GM19467 (cell line): ENCODE results near the gene HMCES.
A peak's percentile ranks its signal among the peaks of the same experiment; 100 is the strongest.
"Not testable (repeated sequence)": the region's sequence is repeated elsewhere in the genome, so short reads cannot be mapped to it uniquely, and the experiment has no call there.

ENCODE experiments used
- ATAC-seq: cut with Tn5 transposase; IDR thresholded peaks from one replicate; pipeline ENCODE4 v1.9.1; 2021; ENCODE audit warnings: mild to moderate bottlenecking, moderate library complexity; ENCODE audit not compliant: unreplicated experiment

Gene HMCES

DNA sequence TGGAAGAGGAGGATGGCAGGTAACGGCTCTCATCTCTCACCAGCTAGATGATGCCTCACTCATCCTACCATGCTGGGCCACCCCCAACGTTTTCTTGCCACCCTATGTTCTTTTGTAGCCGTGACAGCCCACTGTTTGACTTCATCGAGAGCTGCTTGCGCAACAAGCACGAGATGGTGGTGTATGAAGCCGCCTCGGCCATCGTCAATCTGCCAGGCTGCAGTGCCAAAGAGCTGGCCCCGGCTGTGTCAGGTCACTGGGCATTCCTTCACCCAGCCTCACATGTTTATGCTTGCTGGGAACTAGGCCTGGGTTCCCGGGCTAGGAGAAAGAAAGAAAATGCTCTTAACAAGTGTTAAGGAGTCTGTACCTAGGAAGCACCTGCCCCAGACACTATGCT, 21.1 kb upstream of the HMCES start:
- ATAC-seq = no peak

DNA sequence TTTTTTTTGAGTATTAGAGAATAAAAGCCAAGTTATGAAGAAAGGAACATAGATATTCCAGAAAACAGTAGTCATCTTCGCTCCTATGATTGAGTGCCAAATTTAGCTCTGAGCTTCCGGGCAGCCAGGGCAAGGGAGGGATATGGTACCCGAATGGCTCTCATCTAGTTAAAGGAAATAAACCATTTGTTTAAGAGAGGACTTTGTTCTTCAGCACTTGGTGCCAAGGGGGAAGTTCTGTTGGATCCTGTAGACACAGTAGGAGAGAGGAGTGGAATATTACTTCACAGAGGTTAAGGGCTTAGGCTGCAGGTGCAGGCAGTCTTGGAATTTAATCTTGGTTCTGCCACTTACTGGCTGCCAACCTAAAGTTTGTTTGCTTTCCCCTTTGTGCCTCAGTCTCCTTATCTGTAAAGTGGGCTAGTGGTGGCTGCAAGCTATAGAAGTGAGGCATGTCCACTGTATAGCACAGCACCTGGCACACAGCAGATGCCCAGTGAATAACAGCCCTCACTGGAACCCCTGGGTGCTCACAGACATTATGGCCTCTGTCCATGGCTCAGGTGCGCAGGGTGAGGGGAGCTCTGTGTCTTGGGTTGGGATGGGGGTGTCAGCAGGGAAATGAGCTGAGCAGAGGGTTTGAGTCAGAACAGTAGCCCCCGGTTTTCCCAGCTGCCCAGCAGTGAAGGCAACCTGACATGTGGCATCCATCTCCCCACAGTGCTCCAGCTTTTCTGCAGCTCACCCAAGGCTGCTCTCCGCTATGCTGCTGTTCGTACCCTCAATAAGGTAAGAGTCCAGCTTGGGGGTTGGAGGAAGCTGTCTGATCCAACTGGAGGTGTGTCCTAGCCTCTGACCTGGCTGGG, 18.8 kb upstream of the HMCES start:
- ATAC-seq = no peak

DNA sequence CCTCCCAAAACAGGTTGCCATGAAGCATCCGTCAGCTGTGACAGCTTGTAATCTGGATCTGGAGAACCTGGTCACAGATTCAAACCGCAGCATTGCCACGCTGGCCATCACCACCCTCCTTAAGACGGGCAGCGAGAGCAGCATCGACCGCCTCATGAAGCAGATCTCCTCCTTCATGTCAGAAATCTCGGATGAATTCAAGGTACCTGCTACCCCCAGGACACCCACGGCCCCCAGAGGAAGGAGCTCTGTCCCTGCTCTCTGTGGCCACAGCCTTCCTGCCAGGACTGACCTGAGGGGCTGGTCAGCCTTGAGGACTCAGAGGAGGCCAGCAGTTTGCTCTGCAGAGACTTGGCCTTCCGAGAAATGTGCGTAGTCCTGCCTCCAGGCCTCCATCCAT, 18.1 kb upstream of the HMCES start:
- no peak for ATAC-seq

DNA sequence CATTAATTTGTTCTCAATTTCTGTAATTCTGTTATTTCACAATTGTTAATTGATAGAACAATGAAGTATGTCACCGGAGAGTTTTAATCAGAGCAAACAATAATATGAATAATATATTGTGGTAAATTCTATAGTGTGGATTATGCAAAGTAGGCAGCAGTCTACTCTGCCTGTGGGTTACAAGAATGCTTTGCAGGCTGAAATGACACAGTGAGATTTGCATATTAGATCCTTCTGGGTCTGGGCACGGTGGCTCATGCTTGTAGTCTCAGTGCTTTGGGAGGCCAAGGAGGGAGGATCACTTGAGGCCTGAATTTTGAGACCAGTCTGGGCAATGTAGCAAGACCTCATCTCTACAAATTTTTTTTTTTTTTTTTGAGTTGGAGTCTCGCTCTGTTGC, 16.8 kb upstream of the HMCES start:
- ATAC-seq = no peak

DNA sequence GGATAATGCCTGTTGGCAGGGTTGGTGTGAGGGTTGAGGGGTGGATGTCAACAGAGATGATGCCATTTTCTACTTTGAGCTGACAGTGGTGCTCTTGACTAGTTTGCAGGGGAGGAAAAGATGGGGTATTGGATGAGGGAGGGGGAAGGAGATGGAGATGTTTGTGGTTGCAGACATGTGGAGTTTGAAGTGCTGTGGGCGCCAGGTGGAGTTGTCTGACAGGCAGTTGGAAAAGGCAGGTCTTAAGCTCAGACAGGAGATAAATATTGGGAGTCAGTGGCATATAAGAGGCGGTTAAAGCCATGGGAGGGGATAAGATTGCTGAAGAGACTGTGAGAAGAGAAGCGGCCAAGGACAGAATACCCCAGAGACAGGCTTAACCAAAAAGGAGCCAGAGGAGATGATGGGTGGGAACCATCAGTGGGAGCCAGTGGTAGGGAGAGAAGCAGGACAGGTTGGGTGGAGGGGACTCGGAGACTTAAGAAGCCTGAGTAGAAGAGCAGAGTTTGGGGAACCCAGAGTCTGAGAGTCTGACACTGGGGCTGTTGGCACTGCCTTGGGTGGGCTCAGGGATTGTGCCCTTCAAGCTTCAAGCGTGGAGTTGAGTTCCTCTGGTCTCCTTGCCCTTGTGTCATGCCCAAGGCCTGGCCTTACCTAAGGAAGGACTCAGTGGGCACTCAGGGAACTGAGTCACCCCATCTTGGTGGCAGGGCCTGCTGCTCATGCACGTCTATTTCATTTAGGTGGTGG, 15.3 kb upstream of the HMCES start:
- no peak for ATAC-seq

DNA sequence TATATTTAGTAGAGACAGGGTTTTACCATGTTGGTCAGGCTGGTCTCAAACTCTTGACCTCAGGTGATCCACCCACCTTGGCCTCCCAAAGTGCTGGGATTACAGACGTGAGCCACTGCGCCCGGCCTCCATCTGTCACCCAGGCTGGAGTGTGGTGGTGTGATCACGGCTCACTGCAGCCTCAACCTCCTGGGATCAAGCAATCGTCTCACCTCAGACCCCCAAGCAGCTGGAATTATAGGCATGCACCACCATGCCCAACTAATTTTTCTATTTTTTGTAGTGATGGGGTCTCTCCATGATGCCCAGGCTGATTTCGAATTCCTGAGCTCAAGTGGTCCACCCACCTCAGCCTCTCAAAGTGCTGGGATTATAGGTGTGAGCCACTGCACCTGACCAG, 13.7 kb upstream of the HMCES start:
- ATAC-seq = not testable (repeated sequence)

DNA sequence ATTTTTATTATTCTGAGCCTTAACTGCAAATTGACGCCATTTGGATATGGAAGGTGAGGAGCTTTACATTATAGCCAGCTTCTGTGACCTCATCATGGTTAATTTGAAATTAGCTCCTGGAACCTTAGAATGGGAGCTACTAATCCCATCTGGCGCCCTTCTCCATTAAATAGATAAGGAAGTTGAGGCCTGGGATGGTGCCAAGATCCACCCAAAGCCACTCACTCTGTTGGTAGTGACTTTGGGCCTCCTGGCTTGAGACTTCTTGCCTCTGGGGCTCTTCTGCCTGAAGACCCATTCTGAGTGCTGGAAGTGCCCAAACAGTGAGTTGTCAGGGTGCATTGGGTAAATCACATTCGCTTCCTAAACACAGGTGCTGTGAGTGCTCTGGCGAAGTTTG, 12.0 kb upstream of the HMCES start:
- no peak for ATAC-seq

DNA sequence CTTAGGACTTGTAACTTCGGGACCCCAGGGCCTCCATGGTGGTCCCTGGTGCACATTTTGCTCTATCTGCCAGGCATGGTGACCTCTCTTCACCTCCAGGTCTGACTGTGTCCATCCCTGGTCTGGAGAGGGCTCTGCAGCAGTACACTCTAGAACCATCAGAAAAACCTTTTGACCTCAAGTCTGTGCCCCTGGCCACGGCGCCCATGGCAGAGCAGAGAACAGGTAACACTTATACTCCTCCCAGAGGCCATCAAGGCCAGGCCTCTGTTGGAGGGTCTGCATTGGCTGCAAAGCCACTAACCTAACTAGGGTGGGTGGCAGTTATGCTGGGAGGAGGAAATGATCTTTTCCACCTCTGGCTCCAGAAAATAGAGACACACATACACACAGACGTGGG, 10.3 kb upstream of the HMCES start:
- no peak for ATAC-seq

DNA sequence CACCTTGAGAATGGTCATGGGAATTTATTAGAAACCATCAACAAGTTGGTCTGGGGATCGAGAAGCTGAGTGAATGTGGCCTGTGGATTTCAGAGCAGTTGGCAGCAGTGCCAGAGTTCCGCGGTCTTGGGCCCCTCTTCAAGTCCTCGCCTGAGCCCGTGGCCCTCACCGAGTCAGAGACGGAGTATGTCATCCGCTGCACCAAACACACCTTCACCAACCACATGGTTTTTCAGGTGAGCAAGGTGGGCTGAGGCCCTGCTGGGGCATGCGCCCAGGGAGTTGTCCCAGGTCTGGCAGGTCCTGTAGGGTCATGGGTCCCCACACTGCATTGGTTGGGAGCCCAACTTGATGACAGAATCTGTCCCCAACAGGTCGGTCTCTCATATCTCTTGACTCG, 7.0 kb upstream of the HMCES start:
- ATAC-seq = no peak

DNA sequence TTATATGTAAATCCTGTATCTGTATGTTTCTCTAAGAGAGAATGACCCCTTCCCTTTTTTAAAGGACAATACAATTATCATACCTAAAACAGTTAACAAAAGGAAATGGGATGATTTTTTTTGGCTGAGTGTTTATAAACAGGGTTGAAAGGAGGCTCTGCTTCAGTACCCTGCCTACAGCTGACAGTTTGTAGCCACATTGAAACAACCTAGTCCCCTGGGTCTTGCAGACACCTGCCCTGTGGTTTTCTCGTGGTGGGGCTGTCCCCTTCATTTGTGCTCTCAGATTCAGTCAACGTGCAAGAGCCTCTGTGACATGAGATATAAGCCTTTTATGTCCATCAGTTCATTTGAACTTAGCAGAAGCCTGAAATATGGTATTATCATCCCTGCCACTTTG, 2.3 kb upstream of the HMCES start:
- ATAC-seq = peak; percentile 84

DNA sequence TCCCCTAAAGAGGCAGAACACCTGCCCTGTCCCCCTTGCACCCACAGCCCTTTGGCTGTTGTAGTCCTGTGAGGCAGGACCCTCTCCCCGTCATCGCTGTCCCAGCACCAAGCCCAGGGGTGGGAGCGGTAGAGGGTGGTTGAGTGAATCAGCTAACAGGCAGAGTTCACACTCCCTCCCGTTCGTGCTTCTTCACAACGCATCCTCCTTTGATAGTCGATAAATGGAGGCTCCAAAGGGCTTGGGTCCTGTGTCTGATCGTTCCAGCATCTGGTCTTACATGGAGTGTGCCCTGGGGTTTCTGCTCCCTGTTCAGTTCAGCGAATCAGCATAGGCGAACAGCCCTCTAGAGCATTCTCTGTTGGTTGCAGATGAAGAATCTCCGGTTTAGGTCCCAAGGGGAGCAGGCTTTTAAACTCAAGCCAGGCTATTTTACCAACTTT, 820 bp upstream of the HMCES start:
- ATAC-seq = no peak

DNA sequence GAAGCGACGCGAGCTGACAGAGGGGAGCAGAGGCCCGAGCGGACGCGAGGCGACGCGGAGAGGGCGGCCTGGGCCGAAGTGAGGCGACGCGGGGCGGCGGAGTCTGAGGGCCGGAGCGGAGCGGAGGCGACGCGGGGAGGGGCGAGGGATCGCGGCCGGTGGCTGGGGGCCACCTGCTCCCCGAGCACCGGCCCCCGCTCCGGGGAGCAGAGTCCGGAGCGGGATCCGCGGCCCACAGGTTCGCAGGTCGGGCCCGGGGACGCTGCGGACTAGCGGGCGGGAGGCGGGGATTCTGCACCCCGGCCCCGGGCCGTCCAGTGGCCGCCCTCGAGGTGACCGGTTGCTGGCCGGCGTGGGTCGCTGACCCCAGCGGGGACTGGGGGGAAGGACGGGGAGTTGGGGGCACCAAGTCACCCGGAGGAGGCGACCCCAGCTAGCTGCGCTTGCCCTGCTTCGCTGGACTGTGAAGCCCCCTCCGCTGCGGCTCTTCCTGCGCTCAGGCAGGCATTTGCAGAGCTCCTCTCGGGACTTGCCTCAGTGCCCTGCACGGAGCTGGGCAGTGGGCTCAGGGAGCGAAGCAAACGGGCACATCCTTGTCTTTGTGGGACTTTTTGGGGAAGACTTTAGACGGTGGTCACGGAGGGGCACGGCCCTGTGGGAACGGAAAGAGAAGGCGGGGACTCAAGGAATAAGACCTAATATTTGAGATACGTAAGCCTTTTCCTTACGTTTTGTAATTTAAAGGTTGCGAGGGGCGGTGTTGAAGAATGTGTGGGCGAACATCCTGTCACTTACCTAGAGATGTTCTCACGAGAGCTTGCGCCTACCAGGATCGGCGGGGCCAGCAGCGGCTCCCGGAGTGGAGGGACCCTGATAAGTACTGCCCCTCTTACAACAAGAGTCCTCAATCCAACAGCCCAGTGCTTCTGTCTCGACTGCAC, 566 bp downstream of the HMCES start:
- ATAC-seq = no peak

DNA sequence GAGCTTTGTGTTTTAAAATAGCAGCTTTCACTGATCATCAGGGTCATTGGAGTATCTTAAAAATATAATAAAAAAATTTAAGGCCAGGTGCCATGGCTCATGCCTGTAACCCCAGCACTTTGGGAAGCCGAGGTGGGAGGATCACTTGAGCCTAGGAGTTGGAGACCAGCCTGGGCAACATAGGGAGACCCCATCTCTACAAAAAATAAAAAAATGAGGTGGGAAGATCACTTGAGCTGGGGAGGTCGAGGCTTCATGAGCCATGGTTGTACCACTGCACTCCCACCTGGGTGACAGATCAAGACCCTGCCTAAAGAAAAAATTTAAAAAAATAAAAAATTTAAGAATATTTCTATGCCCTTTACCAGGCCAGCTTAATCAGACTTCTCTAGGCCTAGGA, 1.5 kb downstream of the HMCES start:
- no peak for ATAC-seq

DNA sequence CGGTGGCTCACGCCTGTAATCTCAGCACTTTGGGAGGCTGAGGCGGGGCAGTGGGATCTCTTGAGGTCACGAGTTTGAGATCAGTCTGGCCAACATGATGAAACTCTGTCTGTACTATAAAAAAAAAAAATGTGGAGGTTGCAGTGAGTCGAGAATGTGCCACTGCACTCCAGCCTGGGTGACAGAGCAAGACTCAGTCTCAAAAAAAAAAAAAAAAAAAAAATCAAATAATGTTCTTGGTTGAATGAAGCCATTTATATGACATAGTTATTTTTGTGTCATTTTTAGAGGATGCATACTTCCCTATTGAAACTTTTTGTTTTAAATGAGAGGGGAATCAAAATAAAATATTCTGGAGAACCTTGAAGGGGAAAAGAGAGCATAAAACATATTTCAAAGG, 3.1 kb downstream of the HMCES start:
- no peak for ATAC-seq

DNA sequence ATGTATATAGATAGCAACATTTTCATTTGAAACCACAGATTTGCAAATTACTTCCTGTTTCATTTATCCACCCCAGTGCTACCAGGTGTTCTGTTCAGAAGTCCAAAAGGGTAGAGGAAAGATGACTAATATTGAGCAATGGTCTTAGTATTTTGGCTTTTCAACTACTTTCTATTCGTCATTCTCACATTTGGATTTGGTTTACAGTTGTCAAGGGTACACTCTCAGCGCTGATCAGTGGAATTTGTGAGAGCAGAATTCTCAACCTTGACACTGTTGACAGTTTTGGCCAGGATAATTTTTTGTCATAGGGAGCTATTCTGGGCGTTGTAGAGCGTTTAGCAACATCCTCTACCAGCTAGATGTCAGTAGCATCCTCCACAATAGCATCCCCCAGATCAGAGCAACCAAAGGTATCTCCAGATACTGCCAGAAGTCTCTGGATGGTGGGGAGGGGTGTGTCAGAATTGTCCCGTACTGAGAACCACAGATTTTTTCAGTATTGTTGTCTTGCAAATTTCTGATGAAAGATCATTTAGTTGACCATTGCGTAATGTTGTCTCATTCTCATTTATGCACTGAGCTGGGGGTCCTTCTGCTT, 4.2 kb downstream of the HMCES start:
- peak; percentile 70 for ATAC-seq

DNA sequence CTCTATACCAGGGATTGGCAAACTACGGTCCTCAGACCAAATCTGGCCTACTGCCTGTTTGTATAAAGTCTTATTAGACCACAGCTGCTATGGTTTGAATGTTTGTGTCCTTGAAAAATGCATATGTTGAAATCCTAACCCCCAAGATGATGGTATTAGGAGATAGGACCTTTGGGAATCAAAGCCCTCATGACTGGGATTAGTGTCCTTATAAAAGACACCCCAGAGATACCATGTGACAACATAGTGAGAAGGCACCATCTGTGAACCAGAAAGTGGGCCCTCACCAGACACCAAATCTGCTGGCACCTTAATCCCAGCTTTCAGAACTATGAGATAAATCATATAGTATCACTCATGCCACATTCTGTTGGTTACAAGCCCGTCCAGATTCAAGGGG, 7.4 kb downstream of the HMCES start:
- ATAC-seq = no peak

DNA sequence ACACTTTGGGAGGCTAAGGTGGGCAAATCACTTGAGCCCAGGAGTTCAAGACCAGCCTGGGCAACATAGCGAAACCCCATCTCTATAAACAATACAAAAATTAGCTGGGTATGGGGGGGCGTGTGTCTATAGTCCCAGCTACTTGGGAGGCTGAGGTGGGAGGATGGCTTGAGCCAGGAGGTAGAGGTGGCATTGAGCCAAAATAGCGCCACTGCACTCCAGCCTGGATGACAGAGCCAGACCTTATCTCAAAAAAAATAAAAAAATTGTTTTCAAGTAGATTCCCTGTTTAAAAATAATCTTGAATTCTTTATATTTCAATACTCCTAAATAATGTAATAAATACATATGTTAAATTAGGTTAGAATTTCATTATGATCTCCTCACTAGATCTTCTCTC, 9.8 kb downstream of the HMCES start:
- no peak for ATAC-seq

DNA sequence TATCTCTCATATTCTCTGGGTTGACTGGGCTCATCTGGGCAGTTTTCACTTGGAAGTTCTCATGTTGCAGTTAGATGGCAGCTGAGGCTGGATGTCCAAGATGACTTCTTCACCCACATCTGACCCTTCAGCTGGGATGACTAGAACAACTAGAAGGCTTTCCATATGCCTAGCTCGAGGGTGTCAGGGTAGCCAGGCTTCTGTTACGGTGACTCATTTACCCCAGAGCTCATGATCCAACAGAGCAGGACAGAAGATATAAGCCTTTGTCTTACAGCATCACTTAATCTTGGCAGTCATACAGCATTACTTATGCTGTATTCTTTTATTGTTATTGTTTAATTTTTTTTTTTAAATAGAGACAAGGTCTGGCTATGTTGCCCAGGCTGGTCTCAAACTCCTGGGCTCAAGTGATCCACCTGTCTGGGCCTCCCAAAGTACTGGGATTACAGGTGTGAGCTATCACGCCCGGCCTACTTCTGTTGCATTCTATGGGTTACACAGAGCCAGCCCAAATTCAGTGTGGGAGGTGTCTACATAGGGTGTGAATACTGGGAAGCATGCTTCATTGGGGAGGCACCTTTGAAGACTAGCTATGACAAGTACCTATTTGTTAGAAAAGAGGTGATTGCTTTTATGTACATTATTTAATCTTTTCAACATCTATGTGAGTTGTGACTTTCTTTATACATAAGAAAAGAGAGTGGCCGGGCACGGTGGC, 10.7 kb downstream of the HMCES start:
- no peak for ATAC-seq

DNA sequence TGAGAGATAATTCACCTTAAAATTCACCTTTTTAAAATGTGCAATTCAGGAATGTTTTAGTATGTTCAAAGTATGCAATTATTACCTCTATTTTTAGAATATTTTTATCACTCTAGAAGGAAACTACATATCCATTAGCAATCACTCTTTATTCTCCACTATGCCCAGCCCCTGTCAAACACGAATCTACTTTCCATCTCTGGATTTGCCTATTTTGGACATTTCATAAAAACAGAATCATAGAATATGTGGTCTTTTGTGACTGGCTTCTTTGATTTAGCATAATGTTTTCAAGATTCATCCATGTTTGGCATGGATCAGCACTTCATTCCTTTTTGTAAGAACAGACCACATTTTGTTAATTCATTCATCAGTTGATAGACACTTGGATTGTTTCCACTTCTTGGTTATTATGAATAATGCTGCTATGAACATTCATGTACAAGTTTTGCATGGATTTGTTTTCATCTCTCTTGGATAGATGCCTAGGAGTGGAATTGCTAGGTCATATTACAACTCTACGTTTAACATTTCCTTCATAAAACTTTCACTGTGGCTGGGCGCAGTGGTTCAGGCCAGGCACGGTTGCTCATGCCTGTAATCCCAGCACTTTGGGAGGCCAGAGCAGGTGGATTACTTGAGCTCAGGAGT, 12.7 kb downstream of the HMCES start:
- ATAC-seq = no peak

DNA sequence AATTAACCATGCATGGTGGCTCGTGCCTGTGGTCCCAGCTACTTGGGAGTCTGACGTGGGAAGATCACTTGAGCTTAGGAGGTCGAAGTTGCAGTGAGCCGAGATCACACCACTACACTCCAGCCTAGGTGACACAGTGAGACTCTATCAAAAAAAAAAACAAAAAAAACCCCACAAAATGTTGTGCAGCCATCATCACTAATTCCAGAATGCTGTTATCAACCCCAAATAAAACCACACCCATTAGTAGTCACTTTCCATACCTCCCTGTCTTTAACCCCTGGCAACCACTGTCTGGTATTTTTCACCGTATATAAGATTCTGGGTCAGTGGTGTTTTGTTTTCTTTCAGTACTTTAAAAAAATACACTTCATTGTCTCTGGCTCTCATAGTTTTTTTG, 16.6 kb downstream of the HMCES start:
- no peak for ATAC-seq
